ENCODE measurements around the gene ACOT11. TPM values are rescaled to one million over a fixed set of nuclear protein-coding genes. Genes with fewer than 3 reads are reported as not detected.

The ACOT11 gene
- polyA plus RNA-seq, 1 donor (not counting 4 experiments of a cell fraction or from before 2014, with no cell fraction given): 3.4 TPM

DNA sequence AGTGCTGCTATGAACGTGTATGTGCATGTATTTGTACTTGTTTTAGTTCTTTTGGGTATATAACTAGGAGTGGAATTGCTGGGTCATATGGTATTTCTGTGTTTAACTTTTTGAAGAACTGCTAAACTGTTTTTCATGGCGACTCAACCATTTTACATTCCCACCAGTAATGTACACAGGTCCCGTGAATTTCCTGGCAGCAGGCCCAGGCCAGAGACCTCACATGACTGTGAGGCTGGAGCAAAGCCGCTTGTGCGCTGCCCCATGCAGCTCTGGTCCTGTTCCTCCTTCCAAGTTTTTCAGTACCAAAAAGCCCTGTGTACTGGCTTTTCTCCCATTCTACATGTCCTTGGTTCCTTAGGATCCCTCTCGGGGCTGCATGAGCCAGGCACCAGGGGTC lies 29.6 kb downstream of the ACOT11 start:
- DNase-seq (ENCODE audit: low read depth, low spot score): no peak
- no peaks in the 10 kb centered on the region for H3K36me3 ChIP-seq (ENCODE audit: control insufficient read depth in 2 of 2, extremely low read depth in 1 of 2, insufficient read depth in 2 of 2, low read length in 2 of 2)
- no peak for FAIRE-seq
- TF ChIP-seq EZH2 (IDR thresholded peaks at IDR 0.05; ENCODE audit: low read length) (no peak), CTCF (optimal IDR thresholded peaks at IDR 0.05 in 1 of 3, IDR thresholded peaks at IDR 0.05 in 1 of 3, conservative IDR thresholded peaks at IDR 0.05 in 1 of 3; ENCODE audit: extremely low read depth in 1 of 3, insufficient read depth in 2 of 3, low read length in 3 of 3) (no peak)
- no peak overlapping the region for H3K9ac ChIP-seq (ENCODE audit: control insufficient read depth, extremely low read depth, insufficient read depth, low read length)
- no peak overlapping the region for H2AFZ ChIP-seq (ENCODE audit: control insufficient read depth, low read length)
- H3K4me2 ChIP-seq (ENCODE audit: control insufficient read depth, extremely low read depth, insufficient read depth, low read depth, low read length): no peak overlapping the region
- H4K20me1 ChIP-seq (ENCODE audit: control insufficient read depth, extremely low read depth, insufficient read depth, low read length): no peaks in the 10 kb centered on the region
- no peak overlapping the region for H3K27ac ChIP-seq (ENCODE audit: control insufficient read depth, insufficient read depth, low read length)
- no peaks in the 10 kb centered on the region for H3K79me2 ChIP-seq (ENCODE audit: control insufficient read depth, insufficient read depth, low read length)
- no peaks in the 10 kb centered on the region for H3K9me3 ChIP-seq (ENCODE audit: control insufficient read depth, low read depth, low read length)
- dilution Hi-C loops (cut with MboI; ENCODE audit: extremely low pct_ligation_motif_present, low sequenced_read_pairs): no loop called here
- H3K4me3 ChIP-seq (ENCODE audit: control insufficient read depth in 2 of 3, extremely low read depth in 1 of 3, insufficient read depth in 2 of 3, low read depth in 1 of 3, low read length in 3 of 3): no peak overlapping the region
- H3K27me3 ChIP-seq (ENCODE audit: control insufficient read depth, extremely low read depth, insufficient read depth, low read length): no peaks in the 10 kb centered on the region
- H3K4me1 ChIP-seq (ENCODE audit: control insufficient read depth, extremely low read depth, insufficient read depth, low read length): peaks cover 13% of the 10 kb centered on the region
- H3K9me1 ChIP-seq (ENCODE audit: control insufficient read depth, extremely low read depth, insufficient read depth, low read length): peaks cover 5% of the 10 kb centered on the region

DNA sequence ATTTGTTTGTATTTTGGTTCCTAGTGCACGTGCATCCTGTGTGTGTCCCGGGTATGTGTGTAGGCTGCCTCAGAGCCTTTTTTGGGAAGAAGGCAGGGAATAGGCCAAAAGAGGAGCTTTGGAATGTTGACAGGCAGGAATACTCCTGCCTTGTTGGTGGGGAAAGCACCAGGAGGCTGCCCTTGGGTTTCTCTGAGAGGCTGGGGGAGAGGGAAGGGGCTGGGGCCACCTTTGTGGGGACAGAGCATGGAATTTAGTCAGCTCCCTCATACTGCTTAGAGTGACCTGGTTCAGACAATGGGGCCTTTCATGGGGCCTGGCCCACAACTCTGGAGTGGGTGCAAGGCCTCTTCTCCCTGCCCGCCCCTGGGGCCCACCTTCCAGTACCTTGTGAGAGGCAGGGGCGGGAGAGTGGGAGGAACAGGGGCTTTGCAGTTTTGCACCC lies 31.3 kb downstream of the ACOT11 start:
- no peak for DNase-seq (ENCODE audit: low read depth, low spot score)
- H3K9me3 ChIP-seq (ENCODE audit: control insufficient read depth, low read depth, low read length): no peaks in the 10 kb centered on the region
- H3K4me2 ChIP-seq (ENCODE audit: control insufficient read depth, extremely low read depth, insufficient read depth, low read depth, low read length): no peak overlapping the region
- H2AFZ ChIP-seq (ENCODE audit: control insufficient read depth, low read length): no peak overlapping the region
- no peak overlapping the region for H3K4me3 ChIP-seq (ENCODE audit: control insufficient read depth in 2 of 3, extremely low read depth in 1 of 3, insufficient read depth in 2 of 3, low read depth in 1 of 3, low read length in 3 of 3)
- no peaks in the 10 kb centered on the region for H3K36me3 ChIP-seq (ENCODE audit: control insufficient read depth in 2 of 2, extremely low read depth in 1 of 2, insufficient read depth in 2 of 2, low read length in 2 of 2)
- no peak overlapping the region for H3K27ac ChIP-seq (ENCODE audit: control insufficient read depth, insufficient read depth, low read length)
- dilution Hi-C loops (cut with MboI; ENCODE audit: extremely low pct_ligation_motif_present, low sequenced_read_pairs): no loop called here
- TF ChIP-seq EZH2 (IDR thresholded peaks at IDR 0.05; ENCODE audit: low read length) (no peak), CTCF (optimal IDR thresholded peaks at IDR 0.05 in 1 of 3, IDR thresholded peaks at IDR 0.05 in 1 of 3, conservative IDR thresholded peaks at IDR 0.05 in 1 of 3; ENCODE audit: extremely low read depth in 1 of 3, insufficient read depth in 2 of 3, low read length in 3 of 3) (no peak)
- H3K4me1 ChIP-seq (ENCODE audit: control insufficient read depth, extremely low read depth, insufficient read depth, low read length): peaks cover 13% of the 10 kb centered on the region
- H4K20me1 ChIP-seq (ENCODE audit: control insufficient read depth, extremely low read depth, insufficient read depth, low read length): no peaks in the 10 kb centered on the region
- H3K79me2 ChIP-seq (ENCODE audit: control insufficient read depth, insufficient read depth, low read length): no peaks in the 10 kb centered on the region
- H3K9me1 ChIP-seq (ENCODE audit: control insufficient read depth, extremely low read depth, insufficient read depth, low read length): peaks cover 2% of the 10 kb centered on the region
- FAIRE-seq: no peak
- H3K9ac ChIP-seq (ENCODE audit: control insufficient read depth, extremely low read depth, insufficient read depth, low read length): no peak overlapping the region
- H3K27me3 ChIP-seq (ENCODE audit: control insufficient read depth, extremely low read depth, insufficient read depth, low read length): no peaks in the 10 kb centered on the region
